HG03469 (cell line): ENCODE results near the gene DARS1.

Experiments
- ATAC-seq: cut with Tn5 transposase; IDR thresholded peaks from one replicate; pipeline ENCODE4 v1.9.1; 2021; ENCODE audit warnings: mild to moderate bottlenecking, moderate library complexity, moderate number of reproducible peaks; ENCODE audit not compliant: unreplicated experiment

The DARS1 gene

GRCh38 chr2:135948141-135948540, 37.3 kb downstream of the DARS1 start:
- ATAC-seq = no peak

- no peak for ATAC-seq
These were observed 37.9 kb downstream of the DARS1 start for GRCh38 chr2:135947483-135947882.

GRCh38 chr2:135945526-135945925, 39.9 kb downstream of the DARS1 start:
- ATAC-seq = no peak

GRCh38 chr2:135944625-135945024, 40.8 kb downstream of the DARS1 start:
- no peak for ATAC-seq

- no peak for ATAC-seq
These were observed 42.3 kb downstream of the DARS1 start for GRCh38 chr2:135942936-135943688.

- ATAC-seq = no peak
These were observed 48.9 kb downstream of the DARS1 start for GRCh38 chr2:135936524-135936923.

GRCh38 chr2:135935914-135936313, 49.5 kb downstream of the DARS1 start:
- ATAC-seq = no peak

GRCh38 chr2:135931776-135932443, 53.5 kb downstream of the DARS1 start:
- ATAC-seq = peak; percentile 67

- ATAC-seq = no peak
These were observed 58.8 kb downstream of the DARS1 start for GRCh38 chr2:135926605-135927004.

- no peak for ATAC-seq
These were observed 59.9 kb downstream of the DARS1 start for GRCh38 chr2:135925571-135925970.

GRCh38 chr2:135916207-135916606, 69.2 kb downstream of the DARS1 start:
- ATAC-seq = no peak

- no peak for ATAC-seq
These were observed 70.9 kb downstream of the DARS1 start for GRCh38 chr2:135914485-135914884.

- no peak for ATAC-seq
These were observed 71.6 kb downstream of the DARS1 start for GRCh38 chr2:135913727-135914365.

- no peak for ATAC-seq
These were observed 75.5 kb downstream of the DARS1 start for GRCh38 chr2:135909976-135910375.

GRCh38 chr2:135905679-135906078, 79.7 kb downstream of the DARS1 start:
- ATAC-seq = no peak

- ATAC-seq = no peak
These were observed 81.0 kb downstream of the DARS1 start for GRCh38 chr2:135904341-135904989.

GRCh38 chr2:135903650-135904049, 81.8 kb downstream of the DARS1 start:
- no peak for ATAC-seq

GRCh38 chr2:135899567-135899966, 85.9 kb downstream of the DARS1 start:
- no peak for ATAC-seq

- no peak for ATAC-seq
These were observed 87.1 kb downstream of the DARS1 start for GRCh38 chr2:135898234-135898786.

GRCh38 chr2:135894930-135895329, 90.5 kb downstream of the DARS1 start:
- no peak for ATAC-seq

- no peak for ATAC-seq
These were observed 92.0 kb downstream of the DARS1 start for GRCh38 chr2:135893374-135893794.
